ENCODE measurements around the gene CEP290. TPM values are rescaled to one million over a fixed set of nuclear protein-coding genes. Genes with fewer than 3 reads are reported as not detected.
"Not testable (repeated sequence)": the region's sequence is repeated elsewhere in the genome, so short reads cannot be mapped to it uniquely, and the experiment has no call there.

The CEP290 gene
- total and polyA plus RNA-seq, 9 donors: 6.8 to 42.7 (median 19.1) TPM

- Histone ChIP-seq H3K4me3 (peak overlapping the region; percentile 62), H3K9me3 (no peaks in the 10 kb centered on the region), H3K4me1 (ENCODE audit: insufficient read depth) (peaks cover 3% of the 10 kb centered on the region), H3K36me3 (no peaks in the 10 kb centered on the region), H3K27me3 (peaks cover 3% of the 10 kb centered on the region), H3K27ac (peak overlapping the region in 1 of 2 donors; percentile 45)
- WGBS, 3 donors: 0% methylated on average over 18 of the region's 18 CpGs
- TF ChIP-seq EP300 (IDR thresholded peaks at IDR 0.05) (no peak), CTCF (IDR thresholded peaks at IDR 0.05) (no peak), POLR2A (IDR thresholded peaks at IDR 0.05) (no peak)
- DNase-seq: peak in 4 of 5 donors; percentile 10 to 44 (median 31)
- intact Hi-C loops (cut with DNase I): no loop called here
Observed at GRCh38 chr12:88142610-88142991, 713 bp upstream of the CEP290 start.

GRCh38 chr12:88141425-88141773, 489 bp downstream of the CEP290 start:
- 1 to 5% (median 2%) methylated on average over 13 of the region's 13 CpGs for WGBS, 3 donors
- Histone ChIP-seq H3K27me3 (peaks cover 3% of the 10 kb centered on the region), H3K9me3 (no peaks in the 10 kb centered on the region), H3K4me1 (ENCODE audit: insufficient read depth) (peaks cover 3% of the 10 kb centered on the region), H3K36me3 (no peaks in the 10 kb centered on the region), H3K27ac (peak overlapping the region in 1 of 2 donors; percentile 61), H3K4me3 (peak overlapping the region; percentile 62)
- TF ChIP-seq EP300 (IDR thresholded peaks at IDR 0.05): no peak
- no peak for TF ChIP-seq POLR2A (IDR thresholded peaks at IDR 0.05)
- no peak for TF ChIP-seq CTCF (IDR thresholded peaks at IDR 0.05)
- intact Hi-C loops (cut with DNase I): no loop called here
- no peak for DNase-seq

GRCh38 chr12:88139711-88140110, 2.2 kb downstream of the CEP290 start:
- DNase-seq; H3K27ac ChIP-seq; H3K9me3 ChIP-seq; H3K36me3 ChIP-seq; H3K27me3 ChIP-seq; intact Hi-C loops (cut with DNase I); H3K4me3 ChIP-seq; H3K4me1 ChIP-seq (ENCODE audit: insufficient read depth): not testable (repeated sequence)
- WGBS, 3 donors: 94 to 99% (median 95%) methylated on average over 4 of the region's 4 CpGs

- H3K9me3 ChIP-seq; H3K4me3 ChIP-seq; H3K4me1 ChIP-seq (ENCODE audit: insufficient read depth); H3K27me3 ChIP-seq; H3K27ac ChIP-seq; H3K36me3 ChIP-seq; DNase-seq; intact Hi-C loops (cut with DNase I): not testable (repeated sequence)
- WGBS, 3 donors: 94 to 97% (median 95%) methylated on average over 2 of the region's 2 CpGs
Observed at GRCh38 chr12:88133181-88133580, 8.7 kb downstream of the CEP290 start.

- no peak overlapping the region for H3K4me3 ChIP-seq
- TF ChIP-seq POLR2A (IDR thresholded peaks at IDR 0.05) (no peak), EP300 (IDR thresholded peaks at IDR 0.05) (no peak), CTCF (IDR thresholded peaks at IDR 0.05) (no peak)
- no peak for DNase-seq
- intact Hi-C loops (cut with DNase I): no loop called here
- no peaks in the 10 kb centered on the region for H3K27me3 ChIP-seq
- H3K27ac ChIP-seq: no peak overlapping the region
- H3K9me3 ChIP-seq: no peaks in the 10 kb centered on the region
- no peaks in the 10 kb centered on the region for H3K4me1 ChIP-seq (ENCODE audit: insufficient read depth)
- no peaks in the 10 kb centered on the region for H3K36me3 ChIP-seq
Observed at GRCh38 chr12:88132392-88132791, 9.5 kb downstream of the CEP290 start.

GRCh38 chr12:88127855-88128254, 14.0 kb downstream of the CEP290 start:
- Histone ChIP-seq H3K9me3 (no peaks in the 10 kb centered on the region), H3K27me3 (no peaks in the 10 kb centered on the region), H3K4me3 (no peak overlapping the region), H3K36me3 (no peaks in the 10 kb centered on the region), H3K27ac (no peak overlapping the region), H3K4me1 (ENCODE audit: insufficient read depth) (no peaks in the 10 kb centered on the region)
- TF ChIP-seq EP300 (IDR thresholded peaks at IDR 0.05) (no peak), POLR2A (IDR thresholded peaks at IDR 0.05) (no peak), CTCF (IDR thresholded peaks at IDR 0.05) (no peak)
- intact Hi-C loops (cut with DNase I): no loop called here
- 96 to 99% (median 96%) methylated on average over 3 of the region's 3 CpGs for WGBS, 3 donors
- no peak for DNase-seq
